ENCODE data around the gene WSB2. TPM values are rescaled to one million over a fixed set of nuclear protein-coding genes. Genes with fewer than 3 reads are reported as not detected.
"Not testable (repeated sequence)": the region's sequence is repeated elsewhere in the genome, so short reads cannot be mapped to it uniquely, and the experiment has no call there.

WSB2 gene
- polyA plus RNA-seq, 12 donors, result 49.2 to 69.6 (median 64.1) TPM; not detected in 1

- DNase-seq, result no peak
Observed at GRCh38 chr12:118036672-118037411, 24.1 kb downstream of the WSB2 start.

GRCh38 chr12:118035190-118036041 lies 25.6 kb downstream of the WSB2 start:
- no peak for DNase-seq

- DNase-seq, result no peak
Observed at GRCh38 chr12:118034429-118035189, 26.4 kb downstream of the WSB2 start.

GRCh38 chr12:118033902-118034301 lies 27.1 kb downstream of the WSB2 start:
- DNase-seq, result no peak

- DNase-seq, result no peak
Observed at GRCh38 chr12:118033323-118033722, 27.7 kb downstream of the WSB2 start.

- no peak for DNase-seq
Observed at GRCh38 chr12:118032188-118032587, 28.8 kb downstream of the WSB2 start.

GRCh38 chr12:118029166-118029565 lies 31.8 kb downstream of the WSB2 start:
- no peak for DNase-seq

GRCh38 chr12:118025168-118025567 lies 35.8 kb downstream of the WSB2 start:
- no peak for DNase-seq

- DNase-seq, result no peak
Observed at GRCh38 chr12:118023301-118023860, 37.6 kb downstream of the WSB2 start.

- DNase-seq, result no peak
Observed at GRCh38 chr12:118022728-118023109, 38.3 kb downstream of the WSB2 start.

GRCh38 chr12:118022097-118022727 lies 38.8 kb downstream of the WSB2 start:
- DNase-seq, result not testable (repeated sequence)

- no peak for DNase-seq
Observed at GRCh38 chr12:118020036-118020435, 40.9 kb downstream of the WSB2 start.

- no peak for DNase-seq
Observed at GRCh38 chr12:118017926-118018325, 43.1 kb downstream of the WSB2 start.

GRCh38 chr12:118016424-118017264 lies 44.3 kb downstream of the WSB2 start, which contains the start of gene RFC5:
RFC5 (plus strand) TSS chr12:118016703; CDS start chr12:118016828, 125 bp downstream.
- peak; percentile 96 for DNase-seq

GRCh38 chr12:118015944-118016343 lies 45.0 kb downstream of the WSB2 start:
- no peak for DNase-seq

- no peak for DNase-seq
Observed at GRCh38 chr12:118015306-118015705, 45.7 kb downstream of the WSB2 start.

GRCh38 chr12:118013283-118013682 lies 47.7 kb downstream of the WSB2 start:
- no peak for DNase-seq

- no peak for DNase-seq
Observed at GRCh38 chr12:118011961-118012360, 49.0 kb downstream of the WSB2 start.

- no peak for DNase-seq
Observed at GRCh38 chr12:118011377-118011776, 49.6 kb downstream of the WSB2 start.

GRCh38 chr12:118010903-118011302 lies 50.1 kb downstream of the WSB2 start:
- no peak for DNase-seq
